GM18508 (cell line): ENCODE measurements around the gene TRIAP1.
"Not testable (repeated sequence)": the region's sequence is repeated elsewhere in the genome, so short reads cannot be mapped to it uniquely, and the experiment has no call there.

Experiments used
- ATAC-seq: cut with Tn5 transposase; IDR thresholded peaks from one replicate; pipeline ENCODE4 v1.9.1; 2021; ENCODE audit warnings: moderate number of reproducible peaks; ENCODE audit not compliant: insufficient read depth, unreplicated experiment

The TRIAP1 gene

GRCh38 chr12:120445911-120446843, at the start of gene TRIAP1, which contains the start of gene GATC:
Gene TRIAP1, minus strand, starts transcription at chr12:120446384. Its CDS starts 12 bp downstream, at chr12:120446372.
Gene GATC, plus strand, starts transcription at chr12:120446444. Its CDS starts 37 bp downstream, at chr12:120446481.
- no peak for ATAC-seq

- ATAC-seq, result no peak
These were observed 49.1 kb upstream of the TRIAP1 start for GRCh38 chr12:120495186-120495730.

- no peak for ATAC-seq
These were observed 44.8 kb upstream of the TRIAP1 start for GRCh38 chr12:120490833-120491512.

- no peak for ATAC-seq
These were observed 44.1 kb upstream of the TRIAP1 start for GRCh38 chr12:120490325-120490724.

GRCh38 chr12:120489018-120489417, 42.8 kb upstream of the TRIAP1 start:
- no peak for ATAC-seq

GRCh38 chr12:120488057-120488640, 42.0 kb upstream of the TRIAP1 start:
- no peak for ATAC-seq

- ATAC-seq, result not testable (repeated sequence)
These were observed 41.4 kb upstream of the TRIAP1 start for GRCh38 chr12:120487552-120487951.

GRCh38 chr12:120485961-120486881, 40.0 kb upstream of the TRIAP1 start:
- ATAC-seq, result no peak

GRCh38 chr12:120483621-120484020, 37.4 kb upstream of the TRIAP1 start:
- ATAC-seq, result no peak

GRCh38 chr12:120481022-120481767, 35.0 kb upstream of the TRIAP1 start:
- ATAC-seq, result no peak

- ATAC-seq, result no peak
These were observed 34.0 kb upstream of the TRIAP1 start for GRCh38 chr12:120480211-120480610.

GRCh38 chr12:120479458-120479857, 33.3 kb upstream of the TRIAP1 start:
- no peak for ATAC-seq

- no peak for ATAC-seq
These were observed 29.5 kb upstream of the TRIAP1 start for GRCh38 chr12:120475643-120476042.

GRCh38 chr12:120474616-120474960, 28.4 kb upstream of the TRIAP1 start:
- no peak for ATAC-seq

- ATAC-seq, result no peak
These were observed 27.8 kb upstream of the TRIAP1 start for GRCh38 chr12:120473807-120474615.

- ATAC-seq, result no peak
These were observed 26.3 kb upstream of the TRIAP1 start for GRCh38 chr12:120472521-120472920.

GRCh38 chr12:120470150-120470784, 24.1 kb upstream of the TRIAP1 start:
- ATAC-seq, result no peak
